NOMO-1 (cell line): ENCODE measurements around the gene BMP10.
"Not testable (repeated sequence)": the region's sequence is repeated elsewhere in the genome, so short reads cannot be mapped to it uniquely, and the experiment has no call there.

Experiments used
- DNase-seq, 2 experiments: peaks; one replicate each; lab custom pipeline; 2025; ENCODE audit not compliant: unreplicated experiment in 2 of 2; lab: John Stamatoyannopoulos, UW

The BMP10 gene

GRCh38 chr2:68895981-68896380, 24.8 kb upstream of the BMP10 start:
- not testable (repeated sequence) for DNase-seq

DNA sequence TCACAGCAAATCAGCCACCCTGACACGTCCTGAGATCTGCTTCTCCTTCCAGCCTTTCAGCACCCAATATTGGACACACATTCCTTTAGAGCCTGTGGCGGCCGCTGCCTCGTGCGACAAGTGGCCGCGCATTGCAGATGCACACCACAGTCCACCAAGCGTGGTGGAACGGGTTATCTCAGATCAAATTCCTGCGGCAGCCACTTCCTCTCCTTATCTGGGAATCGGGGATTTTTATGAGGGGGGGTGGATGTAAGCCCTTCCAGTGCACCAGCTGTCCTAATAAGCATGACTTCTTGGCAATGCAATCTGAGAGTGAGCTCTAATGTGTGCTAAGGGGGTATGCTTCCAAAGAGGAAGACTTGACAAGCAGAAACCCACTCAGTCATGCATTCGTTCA, 18.3 kb upstream of the BMP10 start:
- DNase-seq: no peak

DNA sequence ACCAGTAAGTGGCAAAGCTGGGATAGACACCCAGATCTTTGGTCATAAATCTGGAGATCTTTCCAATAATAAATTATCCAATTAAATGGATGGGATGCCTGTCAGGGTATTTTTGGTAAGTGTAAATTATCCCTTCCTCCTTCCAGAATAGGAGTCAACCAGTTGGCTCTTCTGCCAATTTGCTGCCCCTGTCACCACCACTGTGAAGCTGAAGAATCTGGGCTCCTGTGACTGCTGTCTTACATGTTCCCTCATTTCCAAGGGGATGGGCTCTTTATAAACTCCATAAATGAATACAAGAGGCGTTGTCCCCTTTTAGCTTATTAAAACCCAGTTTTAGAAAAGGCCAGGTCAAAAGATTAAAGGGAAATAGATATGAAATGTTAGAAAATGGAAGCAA, 17.8 kb upstream of the BMP10 start:
- no peak for DNase-seq

GRCh38 chr2:68888038-68888704, 17.0 kb upstream of the BMP10 start:
- DNase-seq: no peak

DNA sequence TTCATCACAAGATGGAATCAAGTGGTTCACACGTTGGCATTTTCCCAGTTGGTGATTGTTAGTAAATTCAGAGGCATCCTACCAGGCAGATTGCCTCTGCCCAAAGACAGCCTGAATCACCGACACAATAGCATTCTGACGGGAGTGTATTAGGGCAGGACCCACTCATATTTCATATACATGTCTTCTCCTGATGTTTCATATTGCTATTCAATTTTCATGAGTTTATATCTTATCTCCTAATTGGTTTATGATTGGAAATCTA, 14.5 kb upstream of the BMP10 start:
- DNase-seq: no peak

- no peak for DNase-seq
Observed at GRCh38 chr2:68885074-68885810, 14.0 kb upstream of the BMP10 start.

- DNase-seq: no peak
Observed at GRCh38 chr2:68880213-68880612, 9.0 kb upstream of the BMP10 start.

GRCh38 chr2:68879296-68879695, 8.1 kb upstream of the BMP10 start:
- no peak for DNase-seq

DNA sequence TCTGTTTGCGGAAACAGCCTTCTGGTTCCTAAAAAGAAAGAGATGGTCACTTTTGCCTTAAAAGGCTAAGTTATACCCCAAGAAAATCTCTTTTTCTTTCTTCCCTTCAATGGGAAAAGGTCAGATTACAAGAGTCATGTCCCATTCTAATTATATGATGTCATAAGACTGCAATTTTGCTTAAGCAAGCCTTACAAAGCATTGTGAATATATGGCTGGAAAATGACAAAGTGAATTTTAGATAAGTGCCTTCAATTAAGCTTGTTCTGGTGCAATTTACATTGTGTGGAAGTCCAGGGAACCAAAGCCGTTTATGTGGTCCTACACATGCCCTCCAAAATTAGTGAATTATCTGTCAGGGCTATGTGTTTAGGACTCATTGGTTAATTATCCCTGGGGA, 7.6 kb upstream of the BMP10 start:
- no peak for DNase-seq

DNA sequence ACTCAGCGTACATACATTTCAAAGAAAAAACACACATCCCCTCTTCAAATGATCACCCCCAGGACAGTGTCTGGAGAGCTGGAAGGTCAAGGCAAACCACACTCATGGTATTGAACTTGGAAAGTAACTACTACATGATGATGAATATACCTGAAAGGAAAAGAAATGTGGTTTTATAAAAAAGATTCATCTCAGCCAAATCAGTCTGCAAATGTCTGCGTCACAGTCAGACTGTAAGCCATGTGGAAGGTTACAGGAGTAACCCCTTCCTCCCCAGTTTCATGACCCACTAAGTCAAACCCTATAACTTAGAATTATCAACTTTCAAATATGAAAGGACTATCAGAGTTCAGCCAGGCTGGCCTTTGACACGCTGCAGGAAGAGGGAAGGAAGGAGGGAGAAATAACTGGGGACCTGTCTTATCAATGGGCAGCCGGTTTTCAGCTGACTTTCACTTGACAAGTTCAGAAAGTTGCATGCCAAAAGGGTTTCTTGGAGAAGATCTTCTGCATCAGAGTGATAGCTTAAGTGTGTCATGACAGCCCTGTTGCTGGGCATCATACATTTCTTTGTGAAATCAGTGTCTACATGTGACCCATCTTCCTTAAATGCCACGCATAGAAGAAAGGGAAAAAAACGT, 7.0 kb upstream of the BMP10 start:
- no peak for DNase-seq

- no peak for DNase-seq
Observed at GRCh38 chr2:68877079-68877772, 6.0 kb upstream of the BMP10 start.

DNA sequence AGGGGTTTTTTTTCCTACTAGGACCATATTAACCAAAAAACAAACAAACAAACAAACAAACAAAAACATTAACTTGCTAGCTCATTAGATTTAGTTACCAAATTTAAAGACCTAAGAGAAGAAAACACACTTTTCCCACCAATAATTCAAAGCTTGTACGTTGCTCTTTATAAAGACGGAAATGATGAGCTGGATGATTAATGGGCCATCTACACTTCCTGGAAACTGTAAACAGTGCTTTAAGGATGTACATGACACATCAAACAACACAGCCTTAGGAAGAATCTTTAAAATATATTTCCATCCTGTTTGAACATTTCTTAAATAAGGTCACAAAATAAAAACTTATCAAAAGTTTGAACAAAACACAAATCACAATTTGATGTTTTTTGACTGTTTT, 982 bp downstream of the BMP10 start:
- DNase-seq: peak in 1 of 2 experiments; percentile 33

- DNase-seq: no peak
Observed at GRCh38 chr2:68865108-68865507, 6.1 kb downstream of the BMP10 start.

DNA sequence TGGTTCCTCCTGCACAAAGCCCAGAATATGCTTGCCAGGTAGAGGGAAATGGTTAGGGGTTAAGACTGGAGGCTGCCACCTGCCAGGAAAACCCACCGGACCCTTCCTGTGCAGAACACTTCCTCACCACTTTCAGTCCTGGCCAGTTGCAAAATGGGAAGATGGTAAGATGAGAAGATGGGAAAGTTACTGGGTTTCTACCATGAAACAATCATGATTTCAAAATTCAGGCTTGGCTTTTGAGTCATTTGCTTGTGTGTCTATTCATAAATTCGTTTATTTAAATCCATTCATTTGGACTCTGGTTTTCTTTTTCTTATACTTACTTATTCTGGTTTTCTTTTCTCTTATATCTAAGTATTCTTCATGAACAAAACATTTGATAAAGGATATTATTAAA, 7.2 kb downstream of the BMP10 start:
- no peak for DNase-seq

DNA sequence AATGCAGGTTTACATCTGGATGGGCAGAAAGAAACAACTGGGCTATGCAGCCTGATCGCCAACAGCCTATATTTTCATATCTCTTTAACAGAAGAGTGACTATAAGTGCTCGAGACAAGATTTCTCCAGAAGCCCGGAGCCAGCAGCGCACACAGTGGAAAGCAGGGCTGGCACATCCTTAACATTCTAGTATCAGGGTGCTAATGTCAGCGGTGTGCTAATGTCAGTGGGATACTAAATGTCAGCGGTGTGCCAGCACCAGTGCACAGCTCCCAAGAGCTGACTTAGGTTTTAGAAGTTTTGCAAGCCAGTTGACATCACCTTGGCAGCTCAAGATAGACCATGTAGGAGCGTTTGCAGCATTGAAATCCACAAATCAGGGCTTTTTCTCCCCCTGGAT, 8.3 kb downstream of the BMP10 start:
- no peak for DNase-seq

- DNase-seq: peak; percentile 76 to 91
Observed at GRCh38 chr2:68861330-68861729, 9.9 kb downstream of the BMP10 start.

DNA sequence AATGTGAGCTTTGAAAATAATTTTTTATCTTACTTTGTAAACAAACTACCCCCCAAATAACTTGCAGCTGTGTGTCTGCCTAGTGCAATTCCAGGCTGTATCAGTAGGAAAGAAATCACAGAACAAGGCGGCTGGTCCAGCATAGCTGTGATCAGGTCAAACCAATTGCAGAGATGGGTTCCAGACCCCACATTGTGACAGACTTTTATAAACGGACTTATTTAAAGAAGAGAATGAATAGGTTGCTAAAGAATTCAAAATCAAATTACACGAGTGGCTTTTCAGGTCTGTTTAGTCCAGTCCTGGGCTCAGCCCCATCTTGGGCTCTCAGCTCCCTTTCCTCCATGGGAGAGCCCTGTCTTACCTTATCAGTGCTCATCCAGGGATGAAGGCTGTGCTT, 11.1 kb downstream of the BMP10 start:
- no peak for DNase-seq

- DNase-seq: peak; percentile 8 to 74
Observed at GRCh38 chr2:68857855-68858456, 13.2 kb downstream of the BMP10 start.

DNA sequence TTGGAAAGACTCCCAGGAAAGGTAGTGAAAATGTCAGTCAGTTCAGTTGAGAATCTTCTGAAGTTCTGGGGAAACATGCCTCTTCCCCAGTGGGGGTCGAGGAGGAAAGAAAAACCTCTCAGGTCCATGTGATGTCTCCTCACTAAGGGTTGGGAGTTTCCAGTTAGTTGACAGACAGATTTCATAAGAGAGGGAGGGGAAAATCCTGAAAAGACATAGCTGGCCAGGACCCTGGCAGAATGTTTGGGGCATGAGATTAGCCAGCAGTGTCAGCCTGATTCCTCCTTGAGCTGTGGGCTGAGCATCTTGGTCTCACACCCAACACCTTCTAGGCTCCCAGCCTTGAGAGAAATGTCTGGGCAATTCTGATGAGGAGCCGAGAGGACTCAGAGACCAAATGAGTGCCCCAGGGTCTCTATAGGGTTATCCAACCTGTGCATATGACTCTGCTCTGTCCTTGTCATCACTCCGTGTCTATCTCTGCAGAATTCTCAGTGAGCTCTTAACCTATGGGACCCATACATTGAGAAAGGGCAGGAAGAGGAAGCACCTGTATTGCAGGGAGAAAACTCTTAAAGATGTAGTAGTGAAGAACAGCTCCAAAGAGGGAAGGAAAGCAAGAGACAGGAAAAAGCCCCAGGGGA, 13.9 kb downstream of the BMP10 start:
- DNase-seq: no peak

DNA sequence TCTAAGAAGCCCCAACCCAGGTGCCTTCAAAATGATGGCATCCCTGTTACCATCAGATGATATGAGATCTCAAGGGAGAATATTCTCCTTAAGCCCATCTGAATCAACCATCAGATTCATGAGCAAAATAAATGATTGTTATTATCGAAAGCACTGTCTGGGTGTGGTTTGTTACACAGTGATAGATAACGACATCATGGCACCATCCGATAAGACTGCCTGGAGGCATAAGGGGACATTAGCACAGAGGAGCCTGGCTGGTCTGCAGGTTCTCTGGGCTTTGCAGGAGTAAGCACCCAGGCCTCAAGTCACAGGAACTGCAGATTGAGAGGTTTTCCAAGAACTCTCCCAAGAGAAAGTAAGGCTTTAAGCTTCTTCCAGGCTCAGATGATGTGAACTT, 15.6 kb downstream of the BMP10 start:
- no peak for DNase-seq

DNA sequence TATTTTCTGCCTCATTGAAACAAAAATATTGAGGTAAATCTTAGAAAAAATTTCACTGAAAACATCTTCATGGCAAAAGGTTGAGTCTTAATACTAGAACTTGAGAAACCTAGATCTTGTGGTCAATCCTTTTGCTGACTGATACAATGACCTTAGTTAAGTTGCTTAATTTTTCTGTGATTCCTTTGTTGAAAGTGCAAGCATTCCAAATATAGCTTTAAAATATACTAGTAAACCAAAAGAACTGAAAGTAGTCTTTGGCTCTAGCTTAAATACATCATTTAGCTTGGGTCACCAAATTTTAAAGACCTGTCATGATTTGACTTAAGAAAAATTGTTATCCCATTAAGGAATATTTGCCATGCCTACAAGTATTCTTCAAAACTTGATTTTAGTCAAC, 16.7 kb downstream of the BMP10 start:
- no peak for DNase-seq
